22Rv1 (cell line): Measurements from ENCODE around the gene MRPL41.
"Not testable (repeated sequence)": the region's sequence is repeated elsewhere in the genome, so short reads cannot be mapped to it uniquely, and the experiment has no call there.

Source experiments
- H3K27ac ChIP-seq: fragments of 450-650 bp; 2 replicates; pipeline ENCODE4 v1.5.1; 2017
- ZFX ChIP-seq: fragments of 450-650 bp; IDR thresholded peaks from 2 replicates; pipeline ENCODE4 v1.6.1; 2017; ENCODE audit warnings: antibody characterized with exemption, borderline replicate concordance
- TF ChIP-seq, protein P1 (sequence below): fragments of 450-650 bp; IDR thresholded peaks from 2 replicates; pipeline ENCODE4 v1.5.1; 2017; ENCODE audit warnings: mild to moderate bottlenecking

MRPL41 gene

DNA sequence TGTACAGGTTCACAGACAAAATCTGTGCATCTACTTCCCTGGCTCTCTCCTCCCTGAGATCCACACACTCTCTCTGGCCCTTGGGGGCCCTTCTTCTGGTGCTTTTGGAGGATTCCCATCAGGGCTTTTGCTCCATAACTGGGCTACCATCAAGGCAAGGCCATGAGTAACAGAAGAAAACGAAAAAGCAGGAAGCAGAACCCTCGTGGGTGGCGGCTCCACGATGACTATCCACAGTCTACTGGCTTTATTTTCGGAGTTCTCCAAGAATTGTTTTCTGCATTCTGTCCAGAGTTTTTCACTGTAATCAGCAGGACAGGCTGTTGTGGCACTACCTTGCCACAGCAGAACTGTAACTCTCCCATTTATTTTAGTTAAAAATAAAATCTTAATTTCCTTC, 21.3 kb upstream of the MRPL41 start:
- no peak overlapping the region for H3K27ac ChIP-seq
- TF ChIP-seq, protein P1, sequence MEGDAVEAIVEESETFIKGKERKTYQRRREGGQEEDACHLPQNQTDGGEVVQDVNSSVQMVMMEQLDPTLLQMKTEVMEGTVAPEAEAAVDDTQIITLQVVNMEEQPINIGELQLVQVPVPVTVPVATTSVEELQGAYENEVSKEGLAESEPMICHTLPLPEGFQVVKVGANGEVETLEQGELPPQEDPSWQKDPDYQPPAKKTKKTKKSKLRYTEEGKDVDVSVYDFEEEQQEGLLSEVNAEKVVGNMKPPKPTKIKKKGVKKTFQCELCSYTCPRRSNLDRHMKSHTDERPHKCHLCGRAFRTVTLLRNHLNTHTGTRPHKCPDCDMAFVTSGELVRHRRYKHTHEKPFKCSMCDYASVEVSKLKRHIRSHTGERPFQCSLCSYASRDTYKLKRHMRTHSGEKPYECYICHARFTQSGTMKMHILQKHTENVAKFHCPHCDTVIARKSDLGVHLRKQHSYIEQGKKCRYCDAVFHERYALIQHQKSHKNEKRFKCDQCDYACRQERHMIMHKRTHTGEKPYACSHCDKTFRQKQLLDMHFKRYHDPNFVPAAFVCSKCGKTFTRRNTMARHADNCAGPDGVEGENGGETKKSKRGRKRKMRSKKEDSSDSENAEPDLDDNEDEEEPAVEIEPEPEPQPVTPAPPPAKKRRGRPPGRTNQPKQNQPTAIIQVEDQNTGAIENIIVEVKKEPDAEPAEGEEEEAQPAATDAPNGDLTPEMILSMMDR, result no peak
- no peak for TF ChIP-seq ZFX

DNA sequence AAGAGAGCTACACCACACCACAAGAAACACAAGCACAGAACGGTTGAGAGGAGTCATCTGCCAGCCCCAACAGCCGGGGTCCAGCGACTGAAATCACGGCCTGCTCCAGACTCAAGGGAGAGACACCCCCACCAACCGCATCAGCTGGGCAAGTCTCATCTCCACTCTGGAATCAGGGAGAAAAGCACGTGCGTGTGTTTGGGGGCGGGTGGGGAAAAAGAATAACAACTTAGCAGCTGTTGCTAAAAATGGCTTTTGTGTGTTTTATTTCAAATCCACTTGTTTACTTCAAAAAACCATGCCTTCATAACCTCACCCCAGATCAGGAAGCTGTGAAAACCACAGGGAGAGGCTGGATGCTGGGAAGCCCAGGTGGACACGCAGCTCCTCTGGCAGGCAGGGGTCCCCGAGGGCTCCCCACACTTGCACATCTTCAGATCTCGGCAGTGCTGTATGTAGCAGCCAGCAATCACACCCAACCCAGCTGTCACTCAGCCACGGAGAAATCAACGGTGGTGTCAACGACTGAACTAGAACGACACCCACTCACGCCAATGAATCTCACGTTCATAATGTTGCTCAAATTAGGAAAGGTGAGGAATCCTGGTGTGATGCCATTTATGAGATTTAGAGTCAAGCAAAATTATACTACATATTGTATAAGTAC, 20.4 kb upstream of the MRPL41 start:
- H3K27ac ChIP-seq, result no peak overlapping the region
- TF ChIP-seq ZFX, result no peak
- TF ChIP-seq, protein P1, result no peak

DNA sequence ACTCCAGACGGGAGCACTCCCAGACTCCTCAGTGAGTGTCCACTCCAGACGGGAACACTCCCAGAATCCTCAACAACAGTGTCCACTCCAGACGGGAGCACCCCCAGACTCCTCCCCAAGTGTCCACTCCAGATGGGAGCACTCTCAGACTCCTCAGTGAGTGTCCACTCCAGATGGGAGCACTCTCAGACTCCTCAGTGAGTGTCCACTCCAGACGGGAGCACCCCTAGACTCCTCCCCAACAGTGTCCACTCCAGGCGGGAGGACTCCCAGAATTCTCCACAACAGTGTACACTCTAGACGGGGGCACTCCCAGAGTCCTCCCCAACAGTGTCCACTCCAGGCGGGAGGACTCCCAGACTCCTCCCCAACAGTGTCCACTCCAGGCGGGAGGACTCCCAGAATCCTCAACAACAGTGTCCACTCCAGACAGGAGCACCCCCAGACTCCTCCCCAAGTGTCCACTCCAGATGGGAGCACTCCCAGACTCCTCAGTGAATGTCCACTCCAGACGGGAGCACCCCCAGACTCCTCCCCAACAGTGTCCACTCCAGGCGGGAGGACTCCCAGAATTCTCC, 18.7 kb upstream of the MRPL41 start:
- H3K27ac ChIP-seq, result not testable (repeated sequence)

DNA sequence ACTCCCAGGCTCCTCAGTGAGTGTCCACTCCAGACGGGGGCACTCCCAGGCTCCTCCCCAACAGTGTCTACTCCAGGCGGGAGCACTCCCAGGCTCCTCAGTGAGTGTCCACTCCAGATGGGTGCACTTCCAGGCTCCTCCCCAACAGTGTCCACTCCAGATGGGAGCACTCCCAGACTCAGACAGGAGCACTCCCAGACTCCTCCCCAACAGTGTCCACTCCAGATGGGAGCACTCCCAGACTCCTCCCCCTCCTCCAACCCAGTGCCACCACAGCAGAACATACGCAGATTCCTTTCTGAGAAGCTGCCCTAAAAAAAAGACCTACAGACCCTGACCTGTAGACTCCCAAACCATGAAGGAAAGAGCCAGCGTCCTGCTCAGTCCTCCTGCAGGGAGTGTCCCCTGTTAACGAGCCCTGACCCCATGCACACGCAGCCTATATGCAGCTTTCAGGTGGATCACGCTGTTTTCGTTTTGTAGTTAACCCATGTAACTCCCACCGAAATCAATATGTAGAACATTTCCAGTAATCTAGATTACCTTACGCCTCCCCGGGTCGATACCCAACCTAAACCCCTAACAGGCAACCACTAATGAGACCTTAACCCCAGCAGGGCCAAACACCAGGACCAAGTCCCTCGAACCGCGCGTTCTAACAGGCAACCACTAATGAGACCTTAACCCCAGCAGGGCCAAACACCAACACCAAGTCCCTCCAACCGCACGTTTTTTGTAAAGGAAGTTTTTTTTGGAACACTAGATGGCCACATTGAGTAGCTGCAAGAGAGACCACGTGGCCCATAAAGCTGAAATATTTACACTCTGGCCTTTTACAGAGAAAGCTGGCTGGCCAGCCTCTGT, 17.2 kb upstream of the MRPL41 start:
- TF ChIP-seq, protein P1, result peak; percentile 94
- no peak for TF ChIP-seq ZFX
- peak overlapping the region; percentile 59 for H3K27ac ChIP-seq

DNA sequence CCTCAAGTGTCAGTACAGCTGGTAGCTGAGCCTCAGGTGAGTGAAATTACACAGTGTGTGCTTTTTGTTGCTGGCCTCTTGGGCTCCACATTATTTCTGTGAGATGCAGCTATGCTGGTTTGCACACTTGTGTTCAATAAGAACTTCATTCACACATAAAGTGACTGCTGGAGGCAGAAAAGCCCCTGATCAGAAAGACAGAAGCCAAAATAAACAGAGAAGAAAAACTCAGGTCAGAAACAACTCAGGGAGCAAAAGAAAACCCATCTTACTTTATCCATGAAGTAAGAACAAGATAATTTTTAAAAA, 16.6 kb upstream of the MRPL41 start:
- TF ChIP-seq, protein P1, result peak; percentile 36
- no peak for TF ChIP-seq ZFX
- H3K27ac ChIP-seq, result peak overlapping the region; percentile 59

DNA sequence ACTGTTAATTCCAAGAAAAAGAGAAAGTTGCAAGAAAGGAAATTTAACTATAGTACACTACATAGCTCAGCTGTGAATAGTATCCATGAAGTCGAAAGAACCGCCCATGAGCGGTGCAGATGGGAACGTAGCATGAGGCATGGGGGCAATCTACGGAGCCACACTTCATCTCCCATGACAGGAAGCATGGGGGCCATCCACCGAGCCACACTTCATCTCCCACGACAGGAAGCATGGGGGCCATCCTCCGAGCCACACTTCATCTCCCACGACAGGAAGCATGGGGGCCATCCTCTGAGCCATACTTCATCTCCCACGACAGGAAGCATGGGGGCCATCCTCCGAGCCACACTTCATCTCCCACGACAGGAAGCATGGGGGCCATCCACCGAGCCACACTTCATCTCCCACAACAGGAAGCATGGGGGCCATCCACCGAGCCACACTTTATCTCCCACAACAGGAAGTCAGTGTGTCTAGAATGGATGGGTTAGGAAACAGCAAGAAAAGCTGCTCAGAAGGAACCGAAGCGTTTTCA, 15.0 kb upstream of the MRPL41 start:
- not testable (repeated sequence) for H3K27ac ChIP-seq

DNA sequence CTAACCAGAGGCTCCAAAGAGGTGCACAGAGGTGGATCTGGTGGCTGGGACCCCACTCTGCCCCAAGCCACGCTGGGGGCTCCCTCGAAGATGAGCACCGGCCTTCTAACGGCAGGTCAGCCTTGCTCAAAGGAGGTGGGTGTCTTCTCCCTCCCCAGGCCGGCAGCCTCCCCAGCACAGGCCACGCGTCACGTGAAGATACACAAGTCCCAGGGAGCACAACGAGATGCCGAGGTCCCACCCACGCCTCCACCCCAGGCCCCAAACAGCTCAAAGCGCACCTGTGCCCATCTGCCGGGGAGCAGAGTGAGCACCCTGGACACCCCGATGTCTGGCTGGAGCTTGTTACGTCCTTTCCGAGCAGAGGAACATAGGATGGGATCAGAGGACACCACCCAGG, 13.6 kb upstream of the MRPL41 start:
- H3K27ac ChIP-seq, result no peak overlapping the region
- no peak for TF ChIP-seq ZFX
- TF ChIP-seq, protein P1, result no peak

DNA sequence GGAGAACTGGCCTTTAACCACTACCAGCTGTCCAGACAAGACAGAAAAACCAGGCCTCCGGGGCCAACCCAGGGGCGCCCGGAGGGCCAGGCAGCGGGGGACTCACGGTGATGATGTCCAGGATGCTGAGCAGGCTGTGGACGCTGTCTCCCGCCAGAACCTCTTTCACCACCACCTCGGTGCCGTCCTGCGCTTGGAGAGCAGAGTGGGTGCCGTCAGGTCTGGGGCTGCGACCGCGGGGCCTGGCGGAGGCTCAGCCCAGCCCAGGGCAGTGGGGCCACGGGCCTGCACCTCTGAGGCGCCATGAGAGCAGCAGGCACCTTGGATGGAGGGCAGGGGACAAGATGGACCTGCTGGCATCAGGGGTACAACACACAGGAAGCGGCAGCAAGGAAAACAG, 11.1 kb upstream of the MRPL41 start:
- no peak overlapping the region for H3K27ac ChIP-seq
- TF ChIP-seq, protein P1, result no peak
- no peak for TF ChIP-seq ZFX
